Measurements from ENCODE around the gene CPSF2. TPM values are rescaled to one million over a fixed set of nuclear protein-coding genes. Genes with fewer than 3 reads are reported as not detected.

The CPSF2 gene
- total RNA-seq (10 to 100 TPM; 12.4 to 12.9 TPM), total RNA-seq (43.3 to 256 (median 131) reads per million in 172 experiments)
- 24.9 TPM for polyA plus RNA-seq (2013, experiment 1 of 2)
- polyA plus RNA-seq (2013, experiment 2 of 2), result 30.8 TPM

- Histone ChIP-seq H3K27me3 (ENCODE audit: control insufficient read depth in 1 of 2, insufficient read depth in 2 of 2, low read length in 2 of 2) (no peaks in the 10 kb centered on the region), H3K4me3 (ENCODE audit: low read length) (peak within 1 kb of the TSS; percentile 100), H3K27ac (ENCODE audit: low read depth in 1 of 2, low read length in 2 of 2) (peak within 1 kb of the TSS; percentile 84 to 93), H3K36me3 (ENCODE audit: insufficient read depth, low read length) (peaks cover 15% of the 10 kb centered on the region), H3K4me1 (ENCODE audit: insufficient read depth, low read length) (peaks cover 39% of the 10 kb centered on the region), H3K9me3 (ENCODE audit: control insufficient read depth in 1 of 2, insufficient read depth in 1 of 2, low read length in 2 of 2) (no peaks in the 10 kb centered on the region)
- ChIA-PET CTCF (interaction anchor here (0.8 to 10.5 kb wide), 5 partner anchors 11 to 28 kb away, joined by 3 to 134 read pairs (median 7); partner anchors contain the start of gene ATXN3), POLR2A (interaction anchor here (0.6 to 3.7 kb wide), 25 partner anchors 11 to 674 kb away, joined by 3 to 116 read pairs (median 4); partner anchors contain the start of genes ATXN3, GOLGA5, LGMN and PPP4R3A)
- ATAC-seq (ENCODE audit: poor library complexity) (peak; percentile 87), DNase-seq (peak; percentile 74 to 91 (median 82))
- Mint-ChIP-seq H3K4me1 (ENCODE audit: low read depth) (peaks cover 59% of the 10 kb centered on the region), H3K27ac (peak within 1 kb of the TSS; percentile 100), H3K9me3 (no peaks in the 10 kb centered on the region), H3K36me3 (ENCODE audit: low read depth) (peaks cover 28% of the 10 kb centered on the region), H3K27me3 (no peaks in the 10 kb centered on the region), H3K4me3 (peak within 1 kb of the TSS; percentile 100)
- TF ChIP-seq, protein P1, sequence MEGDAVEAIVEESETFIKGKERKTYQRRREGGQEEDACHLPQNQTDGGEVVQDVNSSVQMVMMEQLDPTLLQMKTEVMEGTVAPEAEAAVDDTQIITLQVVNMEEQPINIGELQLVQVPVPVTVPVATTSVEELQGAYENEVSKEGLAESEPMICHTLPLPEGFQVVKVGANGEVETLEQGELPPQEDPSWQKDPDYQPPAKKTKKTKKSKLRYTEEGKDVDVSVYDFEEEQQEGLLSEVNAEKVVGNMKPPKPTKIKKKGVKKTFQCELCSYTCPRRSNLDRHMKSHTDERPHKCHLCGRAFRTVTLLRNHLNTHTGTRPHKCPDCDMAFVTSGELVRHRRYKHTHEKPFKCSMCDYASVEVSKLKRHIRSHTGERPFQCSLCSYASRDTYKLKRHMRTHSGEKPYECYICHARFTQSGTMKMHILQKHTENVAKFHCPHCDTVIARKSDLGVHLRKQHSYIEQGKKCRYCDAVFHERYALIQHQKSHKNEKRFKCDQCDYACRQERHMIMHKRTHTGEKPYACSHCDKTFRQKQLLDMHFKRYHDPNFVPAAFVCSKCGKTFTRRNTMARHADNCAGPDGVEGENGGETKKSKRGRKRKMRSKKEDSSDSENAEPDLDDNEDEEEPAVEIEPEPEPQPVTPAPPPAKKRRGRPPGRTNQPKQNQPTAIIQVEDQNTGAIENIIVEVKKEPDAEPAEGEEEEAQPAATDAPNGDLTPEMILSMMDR (IDR thresholded peaks at IDR 0.05), result no peak
- intact Hi-C loops (cut with DNase I, micrococcal nuclease), result loop anchor here (1.0 to 5.0 kb wide), 4 partner anchors 16 to 671 kb away; partner anchors contain the start of genes ATXN3 (in 2 of the 2) and TRIP11 (in 1 of the 2)
Observed at GRCh38 chr14:92121670-92122350, at the start of gene CPSF2, which contains the start of gene NDUFB1. TSS of gene CPSF2 (plus strand) at chr14:92121969. CDS start at chr14:92130985, 9,016 bp downstream. TSS of gene NDUFB1 (minus strand) at chr14:92121706. CDS start at chr14:92117637, 4,069 bp downstream.

DNA sequence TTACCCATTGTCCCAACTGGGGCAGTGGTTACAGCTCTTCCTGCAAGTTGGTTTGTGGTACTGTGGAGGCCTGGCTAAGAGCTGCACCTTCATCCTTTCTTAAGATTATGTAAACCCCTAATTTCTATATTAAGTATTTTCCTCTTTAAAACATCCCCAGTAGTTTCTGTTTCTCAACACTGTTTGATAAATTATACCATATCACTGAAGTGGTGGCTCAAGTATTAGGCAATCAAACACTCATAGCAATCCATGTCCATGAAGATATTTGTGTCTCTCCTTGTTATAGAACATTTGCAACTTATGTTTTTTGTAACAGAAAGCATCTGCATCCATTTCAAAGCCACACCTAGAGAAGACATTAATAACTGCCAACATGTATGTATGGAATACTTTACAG, 47.2 kb upstream of the CPSF2 start:
- TF ChIP-seq, protein P1 (IDR thresholded peaks at IDR 0.05), result no peak
- POLR2A ChIA-PET, result interaction anchor here (1.5 kb wide), 1 partner anchor 35 kb away, joined by 5 read pairs; the partner anchor contains the start of gene TRIP11
- no peak overlapping the region for H3K27ac Mint-ChIP-seq

GRCh38 chr14:92088494-92088893, 33.3 kb upstream of the CPSF2 start:
- intact Hi-C loops (cut with DNase I, micrococcal nuclease), result no loop called here
- H3K4me3 Mint-ChIP-seq, result no peak overlapping the region
- peaks cover 58% of the 10 kb centered on the region for H3K36me3 ChIP-seq (ENCODE audit: insufficient read depth, low read length)
- no peaks in the 10 kb centered on the region for H3K27me3 Mint-ChIP-seq
- H3K4me3 ChIP-seq (ENCODE audit: low read length), result no peak overlapping the region
- no peak overlapping the region for H3K27ac Mint-ChIP-seq
- ChIA-PET POLR2A (interaction anchor here (0.7 kb wide), 1 partner anchor 36 kb away, joined by 4 read pairs; no protein-coding TSS in a partner anchor), CTCF (no interaction called here)
- no peaks in the 10 kb centered on the region for H3K27me3 ChIP-seq (ENCODE audit: control insufficient read depth in 1 of 2, insufficient read depth in 2 of 2, low read length in 2 of 2)
- peaks cover 68% of the 10 kb centered on the region for H3K36me3 Mint-ChIP-seq (ENCODE audit: low read depth)
- DNase-seq (no peak), ATAC-seq (ENCODE audit: poor library complexity) (no peak)
- no peaks in the 10 kb centered on the region for H3K4me1 Mint-ChIP-seq (ENCODE audit: low read depth)
- H3K9me3 Mint-ChIP-seq, result no peaks in the 10 kb centered on the region
- H3K9me3 ChIP-seq (ENCODE audit: control insufficient read depth in 1 of 2, insufficient read depth in 1 of 2, low read length in 2 of 2), result no peaks in the 10 kb centered on the region
- H3K27ac ChIP-seq (ENCODE audit: low read depth in 1 of 2, low read length in 2 of 2), result no peak overlapping the region
- TF ChIP-seq, protein P1 (IDR thresholded peaks at IDR 0.05), result no peak
- H3K4me1 ChIP-seq (ENCODE audit: insufficient read depth, low read length), result no peaks in the 10 kb centered on the region

More for the DNA sequence above, 47.2 kb upstream of the CPSF2 start:
- no peaks in the 10 kb centered on the region for H3K27me3 ChIP-seq (ENCODE audit: control insufficient read depth in 1 of 2, insufficient read depth in 2 of 2, low read length in 2 of 2)
- H3K9me3 ChIP-seq (ENCODE audit: control insufficient read depth in 1 of 2, insufficient read depth in 1 of 2, low read length in 2 of 2), result no peaks in the 10 kb centered on the region
- intact Hi-C loops (cut with DNase I, micrococcal nuclease), result no loop called here
- H3K27ac ChIP-seq (ENCODE audit: low read depth in 1 of 2, low read length in 2 of 2), result no peak overlapping the region
- H3K4me1 ChIP-seq (ENCODE audit: insufficient read depth, low read length), result no peaks in the 10 kb centered on the region
- no peaks in the 10 kb centered on the region for H3K9me3 Mint-ChIP-seq
- CTCF ChIA-PET, result no interaction called here
- H3K4me1 Mint-ChIP-seq (ENCODE audit: low read depth), result no peaks in the 10 kb centered on the region
- H3K36me3 ChIP-seq (ENCODE audit: insufficient read depth, low read length), result peaks cover 37% of the 10 kb centered on the region
- ATAC-seq (ENCODE audit: poor library complexity) (no peak), DNase-seq (no peak)
- H3K36me3 Mint-ChIP-seq (ENCODE audit: low read depth), result peaks cover 62% of the 10 kb centered on the region
- no peak overlapping the region for H3K4me3 ChIP-seq (ENCODE audit: low read length)
- no peak overlapping the region for H3K4me3 Mint-ChIP-seq
- H3K27me3 Mint-ChIP-seq, result no peaks in the 10 kb centered on the region
